Tibial nerve (tissue), 4 donors: ENCODE results near the gene SYT12. TPM values are rescaled to one million over a fixed set of nuclear protein-coding genes. Genes with fewer than 3 reads are reported as not detected.

ENCODE experiments used
- DNase-seq, 2 donors: peaks; one replicate each; pipeline ENCODE4 v3.0.0-alpha.2; 2019; ENCODE audit warnings: low spot score in 2 of 2
- H3K27ac ChIP-seq, 4 donors: fragments of 200-600 bp; sonication (generic) in 3 of 4; one replicate each; pipeline ENCODE4 v1.5.1; 2017 to 2019; ENCODE audit warnings: mild to moderate bottlenecking in 1 of 4
- H3K27me3 ChIP-seq, 2 donors: fragments of 200-600 bp; sonication (generic) in 1 of 2; one replicate each; pipeline versions ENCODE4 v1.5.1 to v1.6.0; 2017 to 2019
- H3K36me3 ChIP-seq, 3 donors: fragments of 200-600 bp; sonication (generic); one replicate each; pipeline ENCODE4 v1.5.1; 2018 to 2019
- H3K4me1 ChIP-seq, 4 donors: fragments of 200-600 bp; sonication (generic) in 3 of 4; one replicate each; pipeline ENCODE4 v1.5.1; 2017 to 2019
- H3K4me3 ChIP-seq, 4 donors: fragments of 200-600 bp; sonication (generic) in 3 of 4; one replicate each; pipeline ENCODE4 v1.5.1; 2017 to 2019; ENCODE audit warnings: mild to moderate bottlenecking in 1 of 4, moderate library complexity in 1 of 4
- H3K9me3 ChIP-seq, 4 donors: fragments of 200-600 bp; sonication (generic) in 3 of 4; one replicate each; pipeline ENCODE4 v1.5.1; 2017 to 2019
- CTCF ChIP-seq, 5 experiments: fragments of 200-600 bp in 3 of 5; fragments of 450-650 bp in 2 of 5; sonication (generic) in 3 of 5; IDR thresholded peaks; one replicate each; pipeline ENCODE4 v1.5.1; 2016 to 2019; ENCODE audit warnings: antibody characterized with exemption in 5 of 5, mild to moderate bottlenecking in 3 of 5, moderate library complexity in 2 of 5
- EP300 ChIP-seq, 2 donors: sonication (generic); formaldehyde crosslinking; IDR thresholded peaks; one replicate each; pipeline ENCODE4 v1.6.1; 2017; ENCODE audit warnings: antibody characterized with exemption in 2 of 2, mild to moderate bottlenecking in 1 of 2
- POLR2A ChIP-seq, 2 donors: fragments of 450-650 bp; IDR thresholded peaks; one replicate each; pipeline ENCODE4 v1.6.1; 2017; ENCODE audit warnings: antibody characterized with exemption in 2 of 2, mild to moderate bottlenecking in 2 of 2, moderate library complexity in 2 of 2
- WGBS, 2 donors: methylation state at CpG; one replicate each; pipeline ENCODE4 v1.1.5; 2018; 5-methylcytosine and 5-hydroxymethylcytosine counted together
- total RNA-seq, 4 donors: library from RNA; depleted of rRNA; stranded (reverse); fragments of >200 nt; gene quantifications; one replicate each; pipeline ENCODE4 v1.1.0, GENCODE V29; 2016

SYT12 gene
- total RNA-seq, 4 donors from 2014 or later = 0.20 to 2.4 (median 0.66) TPM; not detected in 1

- Histone ChIP-seq H3K4me3 (no peak overlapping the region), H3K9me3 (no peaks in the 10 kb centered on the region), H3K27ac (no peak overlapping the region), H3K36me3 (no peaks in the 10 kb centered on the region), H3K4me1 (no peaks in the 10 kb centered on the region), H3K27me3 (no peaks in the 10 kb centered on the region)
- DNase-seq = no peak
- TF ChIP-seq EP300 (IDR thresholded peaks at IDR 0.05) = no peak
- no peak for TF ChIP-seq CTCF (IDR thresholded peaks at IDR 0.05)
- 83 to 87% methylated on average over 6 to 7 of the region's 7 CpGs for WGBS, 2 donors
These were observed 15.8 kb upstream of the SYT12 start for GRCh38 chr11:67007126-67007525.

- WGBS, 2 donors = 81 to 89% methylated on average over 6 of the region's 7 CpGs
- no peak overlapping the region for H3K4me3 ChIP-seq
- TF ChIP-seq POLR2A (IDR thresholded peaks at IDR 0.05) = no peak
- TF ChIP-seq CTCF (IDR thresholded peaks at IDR 0.05) = no peak
- TF ChIP-seq EP300 (IDR thresholded peaks at IDR 0.05) = no peak
- no peaks in the 10 kb centered on the region for H3K4me1 ChIP-seq
- no peaks in the 10 kb centered on the region for H3K27me3 ChIP-seq
- no peak for DNase-seq
- no peak overlapping the region for H3K27ac ChIP-seq
- H3K9me3 ChIP-seq = no peaks in the 10 kb centered on the region
- H3K36me3 ChIP-seq = no peaks in the 10 kb centered on the region
These were observed 12.5 kb upstream of the SYT12 start for GRCh38 chr11:67010296-67010905.

- Histone ChIP-seq H3K9me3 (no peaks in the 10 kb centered on the region), H3K4me1 (no peaks in the 10 kb centered on the region)
These were observed 9.4 kb upstream of the SYT12 start for GRCh38 chr11:67013511-67014045.

GRCh38 chr11:67014343-67014742 lies 8.6 kb upstream of the SYT12 start:
- Histone ChIP-seq H3K9me3 (no peaks in the 10 kb centered on the region), H3K4me3 (no peak overlapping the region), H3K36me3 (no peaks in the 10 kb centered on the region), H3K4me1 (no peaks in the 10 kb centered on the region), H3K27me3 (no peaks in the 10 kb centered on the region), H3K27ac (no peak overlapping the region)
- TF ChIP-seq CTCF (IDR thresholded peaks at IDR 0.05) (no peak), POLR2A (IDR thresholded peaks at IDR 0.05) (no peak), EP300 (IDR thresholded peaks at IDR 0.05) (no peak)
- DNase-seq = no peak
- 90 to 95% methylated on average over 7 of the region's 7 CpGs for WGBS, 2 donors

More at GRCh38 chr11:67013511-67014045, 9.4 kb upstream of the SYT12 start:
- DNase-seq = no peak
- no peak for TF ChIP-seq POLR2A (IDR thresholded peaks at IDR 0.05)
- TF ChIP-seq EP300 (IDR thresholded peaks at IDR 0.05) = no peak
- TF ChIP-seq CTCF (IDR thresholded peaks at IDR 0.05) = no peak
- H3K27me3 ChIP-seq = no peaks in the 10 kb centered on the region
- no peak overlapping the region for H3K27ac ChIP-seq
- 82 to 83% methylated on average over 11 of the region's 11 CpGs for WGBS, 2 donors
- no peaks in the 10 kb centered on the region for H3K36me3 ChIP-seq
- no peak overlapping the region for H3K4me3 ChIP-seq

- no peak for TF ChIP-seq POLR2A (IDR thresholded peaks at IDR 0.05)
- no peak for TF ChIP-seq CTCF (IDR thresholded peaks at IDR 0.05)
- TF ChIP-seq EP300 (IDR thresholded peaks at IDR 0.05) = no peak
- Histone ChIP-seq H3K9me3 (no peaks in the 10 kb centered on the region), H3K4me3 (no peak overlapping the region), H3K27ac (no peak overlapping the region), H3K27me3 (no peaks in the 10 kb centered on the region), H3K4me1 (no peaks in the 10 kb centered on the region), H3K36me3 (no peaks in the 10 kb centered on the region)
- no peak for DNase-seq
- 84 to 86% methylated on average over 8 of the region's 8 CpGs for WGBS, 2 donors
These were observed 7.9 kb upstream of the SYT12 start for GRCh38 chr11:67015048-67015447.
